Left lung (tissue), 10 donors: ENCODE data around the gene SLC27A2. TPM values are rescaled to one million over a fixed set of nuclear protein-coding genes. Genes with fewer than 3 reads are reported as not detected.
"Not testable (repeated sequence)": the region's sequence is repeated elsewhere in the genome, so short reads cannot be mapped to it uniquely, and the experiment has no call there.

Source experiments
- ATAC-seq: fragments of 200-7000 bp; cut with Tn5 transposase; one replicate; pipeline ENCODE4 v1.9.1; 2020; ENCODE audit warnings: moderate library complexity
- DNase-seq, 4 donors: peaks; one replicate each; pipeline ENCODE4 v3.0.0-alpha.2; 2013 to 2020
- H3K27ac ChIP-seq, 2 donors: fragments of 200-600 bp; sonication (generic) in 1 of 2; one replicate each; pipeline versions ENCODE4 v1.5.0 to v1.8.0; 2020 to 2021
- H3K27me3 ChIP-seq, 2 donors: fragments of 200-600 bp; sonication (generic) in 1 of 2; one replicate each; pipeline versions ENCODE4 v1.5.0 to v1.8.0; 2020 to 2021
- H3K36me3 ChIP-seq, 2 donors: fragments of 200-600 bp; sonication (generic) in 1 of 2; one replicate each; pipeline versions ENCODE4 v1.5.0 to v1.8.0; 2020 to 2021
- H3K4me1 ChIP-seq, 2 donors: fragments of 200-600 bp; one replicate each; pipeline ENCODE4 v1.8.0; 2021
- H3K4me3 ChIP-seq, 2 donors: fragments of 200-600 bp; sonication (generic) in 1 of 2; one replicate each; pipeline versions ENCODE4 v1.5.0 to v1.8.0; 2020 to 2021; ENCODE audit warnings: mild to moderate bottlenecking in 1 of 2
- H3K9me3 ChIP-seq, 2 donors: fragments of 200-600 bp; sonication (generic) in 1 of 2; one replicate each; pipeline versions ENCODE4 v1.5.0 to v1.8.0; 2020 to 2021
- intact Hi-C, 2 donors: fragments of 100-400 bp; cut with DNase I; formaldehyde crosslinking; loops; one replicate each; pipeline versions ENCODE4 v1.11.2 to v1.14.2; 2022
- polyA plus RNA-seq, 6 donors: library from polyadenylated mRNA; unstranded; fragments of 120-200 nt; gene quantifications; one replicate each; pipeline ENCODE4 v1.2.1, GENCODE V29; 2013; ENCODE audit not compliant: insufficient read length in 6 of 6
- total RNA-seq, 2 donors: library from RNA; stranded (reverse); fragmentation: NEBNext Ultra II Directional; extraction: Animal tissue kit (Norgen Biotek cat#: 25700); gene quantifications; one replicate each; pipeline ENCODE4 v1.2.1, GENCODE V29; 2021
- TF ChIP-seq, protein P1 (sequence below), 2 donors: fragments of 200-600 bp; sonication (generic) in 1 of 2; IDR thresholded peaks; one replicate each; pipeline versions ENCODE4 v1.5.0 to v1.8.0; 2021; ENCODE audit warnings: antibody characterized with exemption in 2 of 2
- donor health status: DM: no; HTN: yes; CAD: no.
- donor health status: DM: no; HTN: no; CAD: no.

The SLC27A2 gene
- total and polyA plus RNA-seq, 8 donors: 2.0 to 11.3 (median 5.4) TPM

DNA sequence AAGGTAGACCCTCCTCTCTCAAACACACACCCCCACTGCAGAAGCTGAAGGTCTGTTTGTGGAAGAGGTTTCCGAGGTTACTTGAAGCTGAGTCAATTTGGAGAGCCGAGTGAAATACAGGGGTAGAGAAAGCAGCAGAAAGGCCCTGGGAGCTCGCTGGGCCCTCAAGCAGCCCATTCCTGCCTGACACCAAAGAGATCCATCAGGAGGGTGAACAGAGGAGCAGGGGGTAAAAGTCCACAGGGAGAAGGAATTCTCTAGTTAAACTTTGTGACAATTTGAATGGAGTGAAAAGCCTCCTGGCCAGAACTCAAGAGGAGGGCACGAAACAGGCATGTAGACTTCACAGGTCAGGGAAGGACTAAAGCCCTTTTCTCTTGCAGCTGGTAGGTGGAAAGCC lies 13.6 kb upstream of the SLC27A2 start:
- Histone ChIP-seq H3K4me3 (no peak overlapping the region), H3K4me1 (no peaks in the 10 kb centered on the region), H3K36me3 (no peaks in the 10 kb centered on the region), H3K27me3 (no peaks in the 10 kb centered on the region), H3K9me3 (no peaks in the 10 kb centered on the region), H3K27ac (no peak overlapping the region)
- TF ChIP-seq, protein P1, sequence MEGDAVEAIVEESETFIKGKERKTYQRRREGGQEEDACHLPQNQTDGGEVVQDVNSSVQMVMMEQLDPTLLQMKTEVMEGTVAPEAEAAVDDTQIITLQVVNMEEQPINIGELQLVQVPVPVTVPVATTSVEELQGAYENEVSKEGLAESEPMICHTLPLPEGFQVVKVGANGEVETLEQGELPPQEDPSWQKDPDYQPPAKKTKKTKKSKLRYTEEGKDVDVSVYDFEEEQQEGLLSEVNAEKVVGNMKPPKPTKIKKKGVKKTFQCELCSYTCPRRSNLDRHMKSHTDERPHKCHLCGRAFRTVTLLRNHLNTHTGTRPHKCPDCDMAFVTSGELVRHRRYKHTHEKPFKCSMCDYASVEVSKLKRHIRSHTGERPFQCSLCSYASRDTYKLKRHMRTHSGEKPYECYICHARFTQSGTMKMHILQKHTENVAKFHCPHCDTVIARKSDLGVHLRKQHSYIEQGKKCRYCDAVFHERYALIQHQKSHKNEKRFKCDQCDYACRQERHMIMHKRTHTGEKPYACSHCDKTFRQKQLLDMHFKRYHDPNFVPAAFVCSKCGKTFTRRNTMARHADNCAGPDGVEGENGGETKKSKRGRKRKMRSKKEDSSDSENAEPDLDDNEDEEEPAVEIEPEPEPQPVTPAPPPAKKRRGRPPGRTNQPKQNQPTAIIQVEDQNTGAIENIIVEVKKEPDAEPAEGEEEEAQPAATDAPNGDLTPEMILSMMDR (IDR thresholded peaks at IDR 0.05): no peak
- intact Hi-C loops: no loop called here
- DNase-seq: no peak
- ATAC-seq: no peak

DNA sequence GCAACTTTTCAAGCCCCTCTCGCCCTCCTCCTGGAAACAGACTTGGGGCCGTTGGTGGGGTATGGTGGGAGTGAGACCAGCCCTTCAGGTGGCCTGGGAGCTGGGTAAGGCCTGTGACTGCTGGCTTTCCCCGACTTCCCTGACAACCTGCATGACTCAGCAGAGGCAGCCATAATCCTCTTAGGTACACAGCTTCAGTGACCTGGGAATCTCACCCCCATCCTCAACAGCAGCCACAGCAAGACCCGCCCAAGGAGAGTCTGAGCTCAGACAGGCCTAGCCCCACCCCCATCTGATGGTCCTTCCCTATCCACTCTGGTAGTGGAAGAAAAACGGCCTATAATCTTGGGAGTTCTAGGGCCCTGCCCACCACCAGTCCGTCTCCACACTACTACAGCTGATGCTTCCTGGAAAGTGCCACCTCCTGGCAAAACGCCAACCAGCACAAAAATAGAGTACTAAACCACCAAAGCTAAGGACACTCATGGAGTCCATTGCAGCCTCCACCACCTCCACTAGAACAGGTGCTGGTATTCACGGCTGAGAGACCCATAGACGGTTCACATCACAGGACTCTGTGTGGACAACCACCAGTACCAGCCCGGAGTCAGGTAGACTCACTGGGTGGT lies 13.1 kb upstream of the SLC27A2 start:
- no peak overlapping the region for H3K27ac ChIP-seq
- no peaks in the 10 kb centered on the region for H3K9me3 ChIP-seq
- H3K4me1 ChIP-seq: no peaks in the 10 kb centered on the region
- no peak for ATAC-seq
- H3K4me3 ChIP-seq: no peak overlapping the region
- H3K36me3 ChIP-seq: no peaks in the 10 kb centered on the region
- TF ChIP-seq, protein P1 (IDR thresholded peaks at IDR 0.05): no peak
- intact Hi-C loops: no loop called here
- no peak for DNase-seq
- no peaks in the 10 kb centered on the region for H3K27me3 ChIP-seq

DNA sequence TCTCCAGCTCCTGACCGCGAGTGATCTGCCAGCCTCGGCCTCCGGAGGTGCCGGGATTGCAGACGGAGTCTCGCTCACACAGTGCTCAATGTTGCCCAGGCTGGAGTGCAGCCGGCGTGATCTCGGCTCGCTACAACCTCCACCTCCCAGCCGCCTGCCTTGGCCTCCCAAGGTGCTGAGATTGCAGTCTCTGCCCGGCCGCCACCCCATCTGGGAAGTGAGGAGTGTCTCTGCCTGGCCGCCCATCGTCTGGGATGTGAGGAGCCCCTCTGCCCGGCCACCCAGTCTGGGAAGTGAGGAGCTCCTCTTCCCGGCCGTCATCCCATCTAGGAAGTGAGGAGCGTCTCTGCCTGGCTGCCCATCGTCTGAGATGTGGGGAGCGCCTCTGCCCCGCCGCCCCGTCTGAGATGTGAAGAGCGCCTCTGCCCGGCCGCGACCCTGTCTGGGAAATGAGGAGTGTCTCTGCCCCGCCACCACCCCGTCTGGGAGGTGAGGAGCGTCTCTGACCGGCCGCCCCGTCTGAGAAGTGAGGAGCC lies 9.6 kb upstream of the SLC27A2 start:
- H3K9me3 ChIP-seq, ATAC-seq, DNase-seq, H3K27me3 ChIP-seq, H3K27ac ChIP-seq, H3K4me1 ChIP-seq, H3K36me3 ChIP-seq, intact Hi-C loops, H3K4me3 ChIP-seq: not testable (repeated sequence)

DNA sequence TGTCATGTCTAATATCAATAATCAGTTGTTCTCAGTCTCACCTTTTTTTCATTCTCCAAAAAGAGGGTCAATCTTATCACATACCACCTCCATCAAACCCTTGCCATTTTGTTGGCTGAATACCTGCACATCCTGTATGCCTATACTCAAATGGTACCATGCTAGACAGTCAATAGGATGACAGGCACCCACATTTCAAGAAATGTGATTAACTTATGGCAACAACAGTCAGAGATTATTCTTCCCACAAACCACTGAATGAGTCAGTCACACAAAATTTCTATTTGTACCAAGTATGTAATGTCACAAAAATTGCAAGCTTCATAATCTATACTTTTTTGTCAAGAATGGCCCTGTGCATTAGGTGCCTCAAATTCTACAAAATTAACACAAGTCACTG lies 5.1 kb upstream of the SLC27A2 start:
- TF ChIP-seq, protein P1 (IDR thresholded peaks at IDR 0.05): no peak
- no peak overlapping the region for H3K4me3 ChIP-seq
- no peak overlapping the region for H3K27ac ChIP-seq
- peaks cover 11 to 15% of the 10 kb centered on the region in 2 donors for H3K27me3 ChIP-seq
- no peak for DNase-seq
- intact Hi-C loops: no loop called here
- H3K9me3 ChIP-seq: no peaks in the 10 kb centered on the region
- no peak for ATAC-seq
- H3K4me1 ChIP-seq: peaks cover 0 to 3% of the 10 kb centered on the region in 2 donors
- H3K36me3 ChIP-seq: no peaks in the 10 kb centered on the region

DNA sequence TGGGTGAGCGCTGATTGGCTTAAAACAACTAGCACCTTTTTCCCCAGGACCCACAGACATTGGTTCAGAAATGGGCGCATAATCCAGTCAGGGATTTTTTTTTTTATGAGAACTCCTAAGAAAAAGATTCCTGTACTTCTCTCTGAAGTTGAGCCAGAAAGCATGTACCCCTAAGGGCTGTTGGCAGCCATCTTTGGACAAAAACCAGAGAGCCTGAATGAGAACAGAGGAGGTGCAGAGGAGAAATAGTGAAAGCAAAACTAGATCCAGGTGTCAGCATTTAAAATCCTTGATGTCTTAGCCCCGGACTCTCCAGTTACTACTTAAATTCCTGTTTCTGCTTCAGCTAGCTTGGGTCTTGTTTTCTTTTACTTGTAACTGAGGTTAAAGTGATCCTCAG lies 1.9 kb upstream of the SLC27A2 start:
- intact Hi-C loops: no loop called here
- TF ChIP-seq, protein P1 (IDR thresholded peaks at IDR 0.05): no peak
- ATAC-seq: no peak
- peaks cover 0 to 21% of the 10 kb centered on the region in 2 donors for H3K4me1 ChIP-seq
- DNase-seq: no peak
- peaks cover 21 to 40% of the 10 kb centered on the region in 2 donors for H3K27me3 ChIP-seq
- H3K27ac ChIP-seq: no peak overlapping the region
- H3K4me3 ChIP-seq: no peak overlapping the region
- H3K9me3 ChIP-seq: no peaks in the 10 kb centered on the region
- no peaks in the 10 kb centered on the region for H3K36me3 ChIP-seq

DNA sequence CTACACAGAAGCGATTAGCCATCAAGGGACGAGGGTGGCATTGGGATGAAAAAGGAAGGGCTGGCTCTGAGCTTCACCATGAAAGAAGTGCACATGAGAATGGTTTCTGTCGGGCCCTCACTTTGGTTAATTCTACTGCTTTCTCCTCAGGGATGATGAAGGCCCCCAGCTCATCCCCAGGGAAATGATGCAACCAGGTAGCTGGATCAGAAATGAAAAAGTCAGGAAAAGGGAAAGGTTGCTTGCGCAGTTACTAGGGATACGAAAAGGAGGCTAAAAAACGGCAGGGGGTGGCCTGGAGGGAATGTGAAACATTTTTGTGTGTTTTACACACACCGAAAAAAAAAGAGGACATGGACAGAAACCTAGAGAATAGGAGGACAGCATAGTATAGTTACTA lies 1.4 kb upstream of the SLC27A2 start:
- no peaks in the 10 kb centered on the region for H3K9me3 ChIP-seq
- H3K4me1 ChIP-seq: peaks cover 0 to 21% of the 10 kb centered on the region in 2 donors
- DNase-seq (no peak), ATAC-seq (no peak)
- no peak overlapping the region for H3K4me3 ChIP-seq
- H3K27me3 ChIP-seq: peaks cover 21 to 40% of the 10 kb centered on the region in 2 donors
- TF ChIP-seq, protein P1 (IDR thresholded peaks at IDR 0.05): no peak
- H3K36me3 ChIP-seq: no peaks in the 10 kb centered on the region
- H3K27ac ChIP-seq: no peak overlapping the region
- intact Hi-C loops: no loop called here
